Measurements from ENCODE around the gene POU4F1.
"Not testable (repeated sequence)": the region's sequence is repeated elsewhere in the genome, so short reads cannot be mapped to it uniquely, and the experiment has no call there.

POU4F1 gene, protein sequence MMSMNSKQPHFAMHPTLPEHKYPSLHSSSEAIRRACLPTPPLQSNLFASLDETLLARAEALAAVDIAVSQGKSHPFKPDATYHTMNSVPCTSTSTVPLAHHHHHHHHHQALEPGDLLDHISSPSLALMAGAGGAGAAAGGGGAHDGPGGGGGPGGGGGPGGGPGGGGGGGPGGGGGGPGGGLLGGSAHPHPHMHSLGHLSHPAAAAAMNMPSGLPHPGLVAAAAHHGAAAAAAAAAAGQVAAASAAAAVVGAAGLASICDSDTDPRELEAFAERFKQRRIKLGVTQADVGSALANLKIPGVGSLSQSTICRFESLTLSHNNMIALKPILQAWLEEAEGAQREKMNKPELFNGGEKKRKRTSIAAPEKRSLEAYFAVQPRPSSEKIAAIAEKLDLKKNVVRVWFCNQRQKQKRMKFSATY

GRCh38 chr13:78603240-78603957, at the start of gene POU4F1:
Gene POU4F1 (minus strand): TSS chr13:78603552. CDS start chr13:78603326, 226 bp downstream.
- peak within 1 kb of the TSS; percentile 44 for H3K4me3 ChIP-seq (ENCODE audit: low read depth, low read length)
- DNase-seq (ENCODE audit: low read depth) = peak; percentile 8

GRCh38 chr13:78652651-78653050, 49.3 kb upstream of the POU4F1 start:
- no peak overlapping the region for H3K4me3 ChIP-seq (ENCODE audit: low read depth, low read length)
- no peak for DNase-seq (ENCODE audit: low read depth)

DNA sequence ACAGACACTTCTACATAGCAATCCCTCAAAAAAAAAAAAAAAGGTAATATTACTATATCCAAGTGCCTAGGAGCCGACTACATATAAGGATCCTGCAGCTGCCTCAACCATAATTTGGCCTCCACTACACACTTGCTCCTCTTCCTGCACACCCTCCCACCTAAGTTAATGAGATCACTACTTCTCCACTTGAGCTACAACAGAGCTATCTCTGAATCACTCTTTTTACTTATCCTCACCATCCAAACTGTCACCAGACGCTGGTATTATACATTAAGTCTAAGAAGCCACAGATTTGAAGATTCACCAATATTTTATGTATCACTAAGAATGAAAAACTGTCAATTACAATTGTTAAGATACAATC, 47.3 kb upstream of the POU4F1 start:
- no peak overlapping the region for H3K4me3 ChIP-seq (ENCODE audit: low read depth, low read length)
- no peak for DNase-seq (ENCODE audit: low read depth)

DNA sequence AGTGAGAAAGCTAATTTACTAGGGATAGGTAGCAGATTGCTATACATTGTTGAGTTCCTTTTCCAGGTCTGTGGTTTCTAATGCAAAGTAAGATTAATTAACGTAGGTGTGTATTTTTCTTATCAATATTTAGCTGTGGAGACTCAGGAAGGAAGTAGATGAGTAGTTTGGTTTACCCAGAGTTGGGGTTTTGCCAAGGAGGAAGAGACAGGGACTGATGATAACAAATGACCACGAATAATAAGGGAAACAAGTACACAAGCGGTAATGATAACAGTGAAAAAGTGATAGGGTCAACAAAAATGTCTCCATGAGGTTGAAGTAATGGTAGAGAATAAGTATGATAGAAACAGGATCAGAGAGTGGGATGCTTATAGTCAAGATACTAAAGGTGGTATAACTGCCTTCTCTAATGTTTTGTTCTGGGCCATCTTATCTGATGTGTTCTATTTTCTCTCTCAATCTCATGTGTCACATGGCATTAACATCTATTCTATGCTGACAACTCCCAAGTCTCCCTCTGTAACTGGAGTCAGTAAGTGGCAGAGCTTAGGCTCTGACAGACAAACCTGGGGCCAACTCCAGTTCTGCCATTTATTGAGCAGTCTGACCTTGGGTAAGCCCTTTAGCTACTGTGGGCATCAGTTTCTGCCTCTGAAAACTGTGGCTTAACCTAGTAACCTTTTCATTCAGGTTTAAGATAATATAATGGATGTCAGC, 46.8 kb upstream of the POU4F1 start:
- DNase-seq (ENCODE audit: low read depth) = no peak
- no peak overlapping the region for H3K4me3 ChIP-seq (ENCODE audit: low read depth, low read length)

DNA sequence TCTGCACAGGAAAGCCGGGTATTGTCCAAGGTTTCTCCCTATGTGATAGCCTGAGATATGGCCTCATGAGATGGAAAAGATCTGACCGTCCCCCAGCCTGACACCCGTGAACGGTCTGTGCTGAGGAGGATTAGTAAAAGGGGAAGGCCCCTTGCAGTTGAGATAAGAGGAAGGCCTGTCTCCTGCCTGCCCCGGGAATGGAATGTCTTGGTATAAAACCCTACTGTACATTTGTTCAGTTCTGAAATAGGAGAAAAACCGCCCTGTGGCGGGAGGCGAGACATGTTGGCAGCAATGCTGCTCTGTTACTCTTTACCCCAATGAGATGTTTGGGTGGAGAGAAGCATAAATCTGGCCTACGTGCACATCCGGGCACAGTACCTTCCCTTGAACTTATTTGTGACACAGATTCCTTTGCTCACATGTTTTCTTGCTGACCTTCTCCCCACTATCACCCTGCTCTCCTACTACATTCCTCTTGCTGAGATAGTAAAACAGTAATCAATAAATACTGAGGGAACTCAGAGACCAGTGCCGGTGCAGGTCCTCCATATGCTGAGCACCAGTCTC, 43.8 kb upstream of the POU4F1 start:
- H3K4me3 ChIP-seq (ENCODE audit: low read depth, low read length); DNase-seq (ENCODE audit: low read depth): not testable (repeated sequence)

DNA sequence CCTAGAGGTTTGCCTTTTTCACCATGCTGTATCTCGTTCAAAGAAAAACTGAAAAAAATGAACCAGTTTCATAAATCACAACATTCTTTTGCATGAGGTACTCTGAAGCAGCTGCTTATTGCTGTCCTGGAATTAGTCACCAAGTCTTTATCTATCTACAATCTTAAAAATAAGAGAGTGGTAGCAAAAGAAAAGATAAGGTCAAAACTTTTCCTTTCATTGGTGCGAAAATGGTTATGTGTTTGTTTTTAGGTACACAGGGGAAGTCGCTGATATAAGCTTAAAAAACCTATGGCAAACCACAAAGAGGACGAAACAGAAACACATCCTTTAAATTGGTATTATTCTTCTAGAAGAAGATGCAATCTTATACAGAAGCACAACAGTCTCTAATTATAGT, 34.9 kb upstream of the POU4F1 start:
- DNase-seq (ENCODE audit: low read depth) = no peak

GRCh38 chr13:78636495-78636894, 33.1 kb upstream of the POU4F1 start:
- DNase-seq (ENCODE audit: low read depth) = no peak

More for the DNA sequence above, 34.9 kb upstream of the POU4F1 start:
- no peak overlapping the region for H3K4me3 ChIP-seq (ENCODE audit: low read depth, low read length)

DNA sequence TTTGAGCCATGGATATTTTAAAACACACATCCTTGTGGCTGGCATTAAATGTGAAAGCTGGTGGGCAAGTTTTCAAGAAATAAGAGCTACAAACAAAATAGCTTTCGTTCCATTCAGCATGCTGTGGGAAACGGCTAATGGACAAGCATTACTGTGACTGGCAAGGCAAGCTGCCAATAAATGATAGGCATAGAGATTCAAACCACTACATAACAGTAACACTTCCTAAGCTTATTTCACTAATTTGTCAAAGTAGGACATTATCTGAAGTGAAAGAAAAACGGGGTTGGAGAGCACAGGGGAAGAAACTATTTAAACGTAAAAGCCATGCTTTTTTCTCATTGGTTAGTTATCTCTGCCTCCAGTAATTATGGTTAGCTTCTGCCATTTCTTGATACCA, 29.6 kb upstream of the POU4F1 start:
- no peak overlapping the region for H3K4me3 ChIP-seq (ENCODE audit: low read depth, low read length)
- DNase-seq (ENCODE audit: low read depth) = no peak

More at GRCh38 chr13:78636495-78636894, 33.1 kb upstream of the POU4F1 start:
- H3K4me3 ChIP-seq (ENCODE audit: low read depth, low read length) = no peak overlapping the region

DNA sequence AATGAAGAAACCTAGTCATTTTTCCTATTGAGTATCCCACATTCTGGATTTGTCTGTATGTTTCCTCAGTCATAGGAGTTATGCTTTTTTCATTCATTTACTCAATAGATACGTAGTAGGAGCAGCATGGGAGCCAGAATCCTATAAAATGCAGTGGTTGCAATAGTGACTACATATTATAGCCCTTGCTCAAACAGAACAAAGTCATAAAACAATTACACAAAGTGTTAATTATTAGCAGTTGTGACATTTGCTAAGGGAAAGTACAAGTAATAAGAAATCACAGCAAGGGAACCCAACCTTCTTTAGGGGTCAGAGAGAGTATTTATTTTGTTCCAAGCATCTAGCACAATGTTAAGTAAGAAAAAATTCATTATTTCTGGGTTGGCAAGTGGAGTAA, 27.7 kb upstream of the POU4F1 start:
- DNase-seq (ENCODE audit: low read depth) = no peak
- no peak overlapping the region for H3K4me3 ChIP-seq (ENCODE audit: low read depth, low read length)

DNA sequence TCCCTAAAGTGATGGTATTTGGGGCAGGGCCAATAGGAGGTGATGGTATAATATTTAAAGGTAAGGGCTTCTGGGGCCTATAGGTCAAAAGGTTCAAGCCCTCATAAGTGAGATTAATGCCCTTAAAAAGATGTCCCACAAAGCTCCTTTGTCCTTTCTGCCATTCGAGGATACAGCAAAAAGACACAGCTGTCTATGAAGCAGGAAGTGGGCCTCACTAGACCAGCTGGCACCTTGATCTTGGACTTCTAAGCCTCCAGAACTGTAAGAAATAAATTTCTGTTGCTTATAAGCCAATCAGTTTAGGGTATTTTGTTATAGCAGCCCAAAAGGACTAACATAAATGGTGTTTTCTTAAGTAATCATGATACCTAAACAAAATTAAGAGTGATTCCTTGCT, 27.2 kb upstream of the POU4F1 start:
- DNase-seq (ENCODE audit: low read depth) = no peak
- no peak overlapping the region for H3K4me3 ChIP-seq (ENCODE audit: low read depth, low read length)

GRCh38 chr13:78625384-78625783, 22.0 kb upstream of the POU4F1 start:
- no peak overlapping the region for H3K4me3 ChIP-seq (ENCODE audit: low read depth, low read length)
- DNase-seq (ENCODE audit: low read depth) = no peak

DNA sequence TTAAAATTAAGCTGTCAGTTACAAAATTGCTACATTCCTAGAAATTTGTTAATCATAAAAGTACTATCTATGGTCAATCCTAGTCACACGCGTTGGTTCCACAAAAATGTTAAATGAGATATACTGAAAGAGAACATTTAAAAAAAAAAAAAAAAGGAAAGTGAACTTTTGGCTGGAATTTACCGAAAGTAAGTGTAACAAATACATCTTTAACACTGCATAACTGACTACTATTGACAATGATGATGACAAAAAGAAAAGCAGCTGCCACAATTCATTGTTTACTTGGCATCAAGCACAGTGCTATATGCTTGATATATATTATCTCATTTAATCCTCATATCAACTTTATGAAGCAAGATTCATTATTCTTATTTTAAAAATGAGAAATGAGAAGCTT, 19.8 kb upstream of the POU4F1 start:
- H3K4me3 ChIP-seq (ENCODE audit: low read depth, low read length) = no peak overlapping the region
- DNase-seq (ENCODE audit: low read depth) = no peak

GRCh38 chr13:78620936-78621470, 17.7 kb upstream of the POU4F1 start:
- no peak overlapping the region for H3K4me3 ChIP-seq (ENCODE audit: low read depth, low read length)
- no peak for DNase-seq (ENCODE audit: low read depth)

GRCh38 chr13:78618411-78618810, 15.1 kb upstream of the POU4F1 start:
- DNase-seq (ENCODE audit: low read depth) = no peak
- no peak overlapping the region for H3K4me3 ChIP-seq (ENCODE audit: low read depth, low read length)

- no peak overlapping the region for H3K4me3 ChIP-seq (ENCODE audit: low read depth, low read length)
- no peak for DNase-seq (ENCODE audit: low read depth)
Observed at GRCh38 chr13:78611040-78611439, 7.7 kb upstream of the POU4F1 start.

- no peak overlapping the region for H3K4me3 ChIP-seq (ENCODE audit: low read depth, low read length)
- peak; percentile 11 for DNase-seq (ENCODE audit: low read depth)
Observed at GRCh38 chr13:78610381-78610883, 7.1 kb upstream of the POU4F1 start.

GRCh38 chr13:78609464-78610205, 6.3 kb upstream of the POU4F1 start:
- DNase-seq (ENCODE audit: low read depth) = no peak

DNA sequence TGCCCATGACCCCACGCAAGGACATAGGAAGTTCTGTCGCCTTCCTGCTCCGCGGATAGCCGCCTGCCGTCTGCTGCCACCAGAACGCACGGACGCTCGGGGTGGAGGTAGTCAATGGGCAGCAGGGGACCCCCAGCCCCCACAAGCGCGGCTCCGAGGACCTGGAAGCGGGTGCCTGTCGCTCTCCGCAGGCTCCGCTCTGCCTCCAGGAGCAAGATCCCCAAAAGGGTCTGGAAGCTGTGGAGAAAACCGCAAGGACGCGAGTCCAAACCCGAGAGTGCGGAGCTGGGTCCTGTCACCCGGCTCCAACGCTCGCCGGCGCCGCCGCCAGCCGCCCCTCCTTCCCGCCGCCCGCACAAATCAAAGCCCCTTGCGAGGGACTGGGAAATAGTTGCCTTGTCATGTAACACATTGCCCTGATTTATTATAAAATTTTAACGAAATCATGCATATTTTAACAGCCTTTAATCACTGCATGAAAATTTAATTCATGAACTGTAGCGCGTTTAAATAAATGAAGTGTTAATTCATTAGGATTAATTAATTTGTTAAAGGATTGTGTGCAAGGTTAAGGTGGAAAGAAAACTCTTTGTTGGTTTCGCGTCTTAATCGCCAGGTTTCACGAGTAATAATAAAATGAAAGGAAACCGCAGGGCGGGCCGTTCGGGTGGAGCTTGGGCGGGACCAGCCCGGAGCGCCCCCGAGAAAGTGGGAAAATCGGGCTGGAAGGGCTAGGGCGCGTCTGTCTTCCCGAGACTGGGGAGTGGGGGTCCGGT, 5.5 kb upstream of the POU4F1 start:
- no peak for DNase-seq (ENCODE audit: low read depth)
- peak overlapping the region; percentile 51 for H3K4me3 ChIP-seq (ENCODE audit: low read depth, low read length)

More at GRCh38 chr13:78609464-78610205, 6.3 kb upstream of the POU4F1 start:
- peak overlapping the region; percentile 51 for H3K4me3 ChIP-seq (ENCODE audit: low read depth, low read length)
